ENCODE data around the gene PLXNA4.

- TF ChIP-seq CTCF (IDR thresholded peaks at IDR 0.05 in 4 of 5, conservative IDR thresholded peaks at IDR 0.05 in 1 of 5) (no peak), POLR2A (IDR thresholded peaks at IDR 0.05) (no peak)
Measured at GRCh38 chr7:132158166-132158565, 418.1 kb downstream of the PLXNA4 start.
